T-helper 17 cell (primary cell): ENCODE data around the gene CFAP99. TPM values are rescaled to one million over a fixed set of nuclear protein-coding genes. Genes with fewer than 3 reads are reported as not detected.

Source experiments
- ATAC-seq: fragments of 150-1000 bp; cut with Tn5 transposase; 2 replicates; pipeline ENCODE4 v1.10.0; 2021; ENCODE audit warnings: mild to moderate bottlenecking, moderate library complexity
- DNase-seq, 3 donors: peaks; one replicate each; pipeline versions ENCODE4 v3.0.0 to v3.0.0-alpha.2; 2020 to 2021
- H3K9me3 ChIP-seq: one replicate; pipeline ENCODE4 v1.7.0; 2013; ENCODE audit warnings: low read length, mild to moderate bottlenecking; ENCODE audit not compliant: control insufficient read depth, poor library complexity, severe bottlenecking
- H3K27ac Mint-ChIP-seq: one replicate; pipeline ENCODE4 v1.8.0; 2022; ENCODE audit warnings: mild to moderate bottlenecking, moderate library complexity, mixed read lengths
- H3K27me3 Mint-ChIP-seq: one replicate; pipeline ENCODE4 v1.8.0; 2022; ENCODE audit warnings: mixed read lengths
- H3K36me3 Mint-ChIP-seq: one replicate; pipeline ENCODE4 v1.8.0; 2022; ENCODE audit warnings: low read depth, mixed read lengths
- H3K4me1 Mint-ChIP-seq: one replicate; pipeline ENCODE4 v1.8.0; 2022; ENCODE audit warnings: mild to moderate bottlenecking, mixed read lengths
- H3K4me3 Mint-ChIP-seq: one replicate; pipeline ENCODE4 v1.8.0; 2022; ENCODE audit warnings: mild to moderate bottlenecking, moderate library complexity, mixed read lengths
- total RNA-seq, 4 donors: library from RNA in 2 of 4; stranded (reverse) in 2 of 4; gene quantifications; one replicate each; pipeline ENCODE4 v1.2.3 and lab custom pipeline; 2022 to 2026

The CFAP99 gene
- total RNA-seq, 2 donors from 2014 or later = 0.32 to 0.63 TPM

DNA sequence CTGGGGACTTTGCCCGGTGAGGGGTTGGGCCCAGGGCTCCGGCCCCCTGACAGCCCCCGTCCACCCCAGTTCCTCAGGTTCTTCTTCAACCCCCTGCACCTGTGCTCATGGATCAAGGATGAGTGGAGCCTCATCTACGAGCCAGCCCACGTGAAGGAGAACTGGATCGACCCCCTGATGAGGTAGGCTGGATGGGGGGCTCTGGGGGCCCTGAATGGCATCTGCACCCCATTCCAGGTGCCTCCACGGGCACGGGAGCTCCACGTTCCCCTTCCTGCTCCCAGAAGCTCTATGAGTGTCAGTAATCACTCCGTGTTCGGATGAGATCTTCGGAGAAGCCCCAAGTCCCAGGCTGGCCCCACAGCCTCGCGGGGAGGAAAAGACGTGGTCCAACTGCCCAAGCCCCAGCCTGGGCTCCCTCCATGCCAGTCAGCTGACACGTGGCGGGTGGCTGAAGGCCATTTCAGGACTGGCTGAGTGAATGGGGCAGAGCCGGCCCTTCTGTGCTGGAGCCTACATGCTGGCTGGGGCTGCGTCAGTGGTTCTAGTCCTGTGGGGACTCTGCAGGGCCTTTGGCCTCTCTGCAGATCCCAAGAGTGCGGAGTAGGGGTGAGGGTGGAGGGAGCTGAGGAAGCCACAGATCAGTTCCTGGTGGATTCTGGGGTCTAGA is 24.4 kb downstream of the CFAP99 start:
- ATAC-seq = no peak
- no peaks in the 10 kb centered on the region for H3K36me3 Mint-ChIP-seq

DNA sequence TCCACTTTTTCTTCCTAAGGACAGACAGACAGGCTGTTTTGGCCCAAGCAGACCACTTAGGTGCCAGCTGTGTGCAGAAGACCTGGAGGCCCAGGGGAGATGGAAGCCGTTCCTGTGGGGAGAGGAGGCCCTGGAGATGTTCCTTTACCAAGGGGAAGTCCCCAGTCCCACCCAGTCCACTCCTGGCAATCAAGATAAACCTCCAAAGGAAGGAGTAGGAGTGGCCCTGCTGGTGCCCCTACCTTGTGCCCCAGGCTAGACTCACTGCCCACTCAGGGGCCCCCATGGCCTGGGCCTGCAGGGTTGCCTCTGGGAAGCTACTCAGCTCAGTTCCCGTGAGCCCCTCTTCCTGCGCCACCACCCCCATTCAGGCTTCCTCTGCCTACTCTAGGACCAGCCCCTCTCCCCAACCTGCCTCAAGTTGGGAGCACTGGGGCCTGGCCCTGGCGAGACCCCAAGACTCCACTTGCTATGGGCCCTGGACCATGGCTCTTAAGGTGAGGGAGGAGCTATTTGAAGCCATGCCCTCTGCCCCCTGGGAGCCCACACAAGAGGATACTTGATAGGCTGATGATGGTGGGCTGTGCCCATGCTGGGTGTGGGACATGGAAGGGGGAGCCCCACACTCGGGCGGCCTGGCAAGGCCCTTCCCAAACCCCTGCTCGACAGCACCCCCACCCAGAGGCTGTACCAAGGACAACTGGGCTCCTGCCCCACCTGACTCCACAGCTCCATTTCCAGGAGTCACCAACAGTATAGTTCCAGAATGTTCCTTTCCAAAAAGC is 25.4 kb downstream of the CFAP99 start:
- no peaks in the 10 kb centered on the region for H3K27me3 Mint-ChIP-seq
- H3K36me3 Mint-ChIP-seq = no peaks in the 10 kb centered on the region
- H3K4me1 Mint-ChIP-seq = peaks cover 3% of the 10 kb centered on the region
- no peaks in the 10 kb centered on the region for H3K9me3 ChIP-seq
- DNase-seq = no peak
- no peak overlapping the region for H3K4me3 Mint-ChIP-seq
- H3K27ac Mint-ChIP-seq = no peak overlapping the region
- ATAC-seq = no peak

More for the DNA sequence above, 24.4 kb downstream of the CFAP99 start:
- no peaks in the 10 kb centered on the region for H3K27me3 Mint-ChIP-seq
- H3K4me1 Mint-ChIP-seq = peaks cover 3% of the 10 kb centered on the region
- no peaks in the 10 kb centered on the region for H3K9me3 ChIP-seq
- DNase-seq = no peak
- H3K27ac Mint-ChIP-seq = no peak overlapping the region
- H3K4me3 Mint-ChIP-seq = no peak overlapping the region

DNA sequence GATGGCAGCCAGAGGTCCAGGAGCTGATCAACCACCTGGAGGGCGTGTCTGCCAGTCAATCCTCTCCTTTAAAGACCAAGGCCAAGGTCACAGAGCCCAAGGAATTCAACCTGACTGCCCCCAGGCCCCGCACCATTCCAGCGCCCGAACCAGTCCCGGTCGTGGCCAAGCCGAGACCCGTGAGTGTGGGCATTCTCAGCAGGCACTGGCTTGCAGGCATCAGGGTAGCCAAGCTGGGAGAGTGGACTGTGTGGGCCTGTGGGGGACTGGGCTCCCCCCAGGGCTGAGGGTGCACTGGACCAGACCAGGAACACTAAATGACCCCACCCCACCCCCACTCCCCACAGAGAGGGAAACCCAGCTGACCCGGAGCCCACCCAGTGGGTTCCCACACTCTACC is 26.4 kb downstream of the CFAP99 start:
- no peak for ATAC-seq
- no peak overlapping the region for H3K4me3 Mint-ChIP-seq
- DNase-seq = no peak
- H3K4me1 Mint-ChIP-seq = peaks cover 3% of the 10 kb centered on the region
- H3K27me3 Mint-ChIP-seq = no peaks in the 10 kb centered on the region
- no peaks in the 10 kb centered on the region for H3K36me3 Mint-ChIP-seq
- no peak overlapping the region for H3K27ac Mint-ChIP-seq
- H3K9me3 ChIP-seq = no peaks in the 10 kb centered on the region

DNA sequence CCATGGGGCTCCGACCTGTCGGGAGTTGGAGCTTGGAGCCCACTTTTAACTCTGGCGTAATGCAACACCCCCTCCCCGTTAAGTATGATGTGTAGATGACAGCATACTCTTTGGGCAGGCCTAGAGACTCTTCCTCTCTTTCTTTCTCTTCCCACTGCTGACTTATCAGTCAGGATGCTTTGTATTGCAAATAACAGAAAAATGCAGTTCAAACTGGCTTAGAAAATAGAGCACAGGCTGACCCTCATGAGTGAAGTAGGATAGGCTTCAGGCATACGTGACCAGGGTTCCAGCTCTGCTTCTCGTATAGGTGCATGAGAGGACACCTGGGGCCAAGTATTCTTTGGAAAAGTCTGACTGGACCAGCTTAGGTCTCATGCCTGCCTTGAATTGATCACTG is 26.8 kb downstream of the CFAP99 start:
- Mint-ChIP-seq H3K36me3 (no peaks in the 10 kb centered on the region), H3K27me3 (no peaks in the 10 kb centered on the region), H3K4me1 (peaks cover 3% of the 10 kb centered on the region), H3K4me3 (no peak overlapping the region), H3K27ac (no peak overlapping the region)
- no peaks in the 10 kb centered on the region for H3K9me3 ChIP-seq
- DNase-seq = no peak
- ATAC-seq = no peak

DNA sequence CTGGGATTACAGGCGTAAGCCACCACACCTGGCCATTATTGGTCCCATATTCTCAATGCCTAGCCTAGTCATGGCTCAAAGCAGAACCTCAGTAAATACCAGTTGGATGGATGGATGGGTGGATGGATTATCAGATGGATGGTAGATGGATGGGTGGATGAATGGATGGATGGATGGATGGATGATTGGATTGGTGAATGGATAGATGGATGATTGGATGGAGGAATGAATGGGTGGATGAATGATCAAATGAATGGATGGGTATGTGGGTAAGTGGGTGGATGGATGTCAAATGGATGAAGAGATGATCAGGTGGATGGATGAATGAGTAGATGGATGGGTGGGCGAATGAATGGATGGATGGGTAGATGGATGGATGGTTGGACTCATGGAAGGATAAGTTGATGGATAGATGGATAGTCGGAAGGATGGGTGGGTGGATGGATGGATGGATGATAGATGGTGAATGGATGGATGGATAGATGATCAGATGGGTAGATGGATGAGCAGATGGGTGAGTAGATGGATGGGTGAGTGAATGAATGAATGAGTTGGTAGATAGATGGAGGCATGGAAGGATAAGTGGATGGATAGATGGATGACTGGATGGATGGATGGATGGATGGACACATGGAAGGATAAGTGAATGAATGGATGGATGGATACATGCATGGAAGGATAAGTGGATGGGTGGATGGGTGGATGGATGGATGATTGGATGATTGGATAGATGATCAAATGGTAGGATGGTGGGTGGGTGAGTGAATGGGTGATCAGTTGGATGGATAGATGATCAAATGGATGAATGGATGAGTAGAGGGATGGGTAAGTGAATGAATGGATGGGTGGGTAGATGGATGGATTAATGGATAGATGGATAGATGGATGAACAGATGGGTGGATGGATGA is 28.2 kb downstream of the CFAP99 start:
- ATAC-seq (no peak), DNase-seq (no peak)
- H3K9me3 ChIP-seq = no peaks in the 10 kb centered on the region
- Mint-ChIP-seq H3K27me3 (no peaks in the 10 kb centered on the region), H3K36me3 (no peaks in the 10 kb centered on the region), H3K4me3 (no peak overlapping the region), H3K27ac (no peak overlapping the region), H3K4me1 (no peaks in the 10 kb centered on the region)

DNA sequence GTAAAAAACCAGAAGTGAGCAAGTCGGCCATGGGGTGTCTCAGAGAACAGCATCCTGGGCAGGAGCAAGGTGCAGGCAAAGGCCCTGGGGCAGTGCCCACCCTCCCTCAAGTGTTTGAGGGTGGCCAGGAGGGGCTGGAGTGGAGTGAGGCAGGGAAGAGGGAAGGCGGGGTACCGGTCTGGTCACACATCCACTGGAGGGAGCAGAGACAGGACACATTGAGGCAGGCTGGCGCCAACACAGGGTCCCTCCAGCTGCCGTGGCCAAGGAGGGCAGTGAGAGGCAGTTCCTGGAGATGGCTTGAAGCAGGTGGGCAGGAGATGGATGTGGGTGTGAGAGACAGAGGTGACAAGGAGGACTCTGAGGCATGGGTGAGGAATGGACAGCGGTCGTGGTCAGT is 29.8 kb downstream of the CFAP99 start:
- no peak for DNase-seq
- H3K4me3 Mint-ChIP-seq = no peak overlapping the region

DNA sequence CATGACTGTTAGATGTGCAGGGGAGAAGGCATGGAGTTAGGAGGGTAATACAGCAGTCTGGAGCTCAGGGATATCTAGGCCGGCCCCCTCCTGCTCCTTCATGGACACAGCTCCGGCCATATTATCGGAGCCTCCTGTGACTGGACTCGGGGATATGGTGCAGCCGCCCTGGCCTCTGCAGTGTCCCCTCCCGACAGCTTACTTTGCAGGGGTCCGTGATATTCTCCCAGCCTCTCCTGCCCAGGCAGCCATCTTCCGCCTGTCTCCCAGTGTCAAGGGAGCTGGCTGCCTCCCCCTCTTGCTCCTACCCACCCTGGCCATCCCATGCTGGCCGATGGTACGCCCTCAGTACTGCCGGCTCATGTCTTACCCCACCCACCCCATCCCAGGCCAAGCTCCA is 30.3 kb downstream of the CFAP99 start:
- H3K9me3 ChIP-seq = no peaks in the 10 kb centered on the region
- Mint-ChIP-seq H3K27me3 (no peaks in the 10 kb centered on the region), H3K27ac (no peak overlapping the region), H3K4me1 (no peaks in the 10 kb centered on the region), H3K4me3 (no peak overlapping the region), H3K36me3 (no peaks in the 10 kb centered on the region)
- DNase-seq (no peak), ATAC-seq (no peak)

More for the DNA sequence above, 29.8 kb downstream of the CFAP99 start:
- H3K4me1 Mint-ChIP-seq = no peaks in the 10 kb centered on the region
- H3K27ac Mint-ChIP-seq = no peak overlapping the region
- ATAC-seq = no peak
- H3K27me3 Mint-ChIP-seq = no peaks in the 10 kb centered on the region
- H3K36me3 Mint-ChIP-seq = no peaks in the 10 kb centered on the region
- H3K9me3 ChIP-seq = no peaks in the 10 kb centered on the region

DNA sequence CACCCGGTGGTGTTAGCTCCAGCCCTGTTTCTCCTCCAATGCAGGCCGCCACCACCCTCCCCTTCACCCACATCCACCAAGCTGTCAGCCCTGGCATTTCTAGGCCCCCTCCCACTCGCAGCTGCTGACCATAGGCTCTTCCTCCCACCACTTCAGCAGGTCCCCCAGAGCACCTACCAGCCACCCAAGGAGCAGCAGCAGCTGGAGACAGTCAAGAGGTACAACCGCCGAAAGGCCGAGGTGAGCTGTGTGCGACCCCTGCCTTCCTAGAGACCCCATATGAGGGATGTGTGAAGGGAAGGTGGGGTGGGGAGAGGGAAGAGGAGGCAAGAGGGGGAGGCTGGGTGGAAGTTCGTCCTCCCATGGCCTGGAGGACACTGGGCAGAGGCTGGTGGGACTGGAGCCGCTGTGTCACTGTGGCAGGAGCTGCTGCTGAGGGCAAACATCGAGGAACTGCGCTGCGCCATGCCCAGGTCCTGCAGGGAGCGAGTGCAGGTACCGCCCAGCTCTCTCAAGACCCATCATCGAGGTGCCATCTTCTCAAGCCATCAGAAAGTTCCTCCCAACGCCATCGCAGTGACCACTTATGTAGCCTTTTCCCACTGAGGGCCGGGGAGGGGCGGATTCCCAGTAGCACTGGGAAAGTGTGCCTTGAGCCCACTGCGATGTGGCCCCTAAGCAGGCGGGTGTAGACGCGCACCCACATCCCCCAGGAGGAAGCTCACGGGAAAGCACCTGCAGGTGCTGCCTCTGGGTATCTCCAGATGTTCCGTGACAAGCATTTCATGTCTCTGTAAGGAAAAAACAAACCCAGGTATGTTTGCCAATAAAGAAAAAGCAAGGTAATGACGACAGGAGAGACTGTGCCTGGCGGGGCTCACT is 31.0 kb downstream of the CFAP99 start:
- H3K4me1 Mint-ChIP-seq = no peaks in the 10 kb centered on the region
- H3K4me3 Mint-ChIP-seq = no peak overlapping the region
- no peaks in the 10 kb centered on the region for H3K9me3 ChIP-seq
- ATAC-seq = no peak
- no peak overlapping the region for H3K27ac Mint-ChIP-seq
- H3K36me3 Mint-ChIP-seq = no peaks in the 10 kb centered on the region
- H3K27me3 Mint-ChIP-seq = no peaks in the 10 kb centered on the region
- DNase-seq = no peak

DNA sequence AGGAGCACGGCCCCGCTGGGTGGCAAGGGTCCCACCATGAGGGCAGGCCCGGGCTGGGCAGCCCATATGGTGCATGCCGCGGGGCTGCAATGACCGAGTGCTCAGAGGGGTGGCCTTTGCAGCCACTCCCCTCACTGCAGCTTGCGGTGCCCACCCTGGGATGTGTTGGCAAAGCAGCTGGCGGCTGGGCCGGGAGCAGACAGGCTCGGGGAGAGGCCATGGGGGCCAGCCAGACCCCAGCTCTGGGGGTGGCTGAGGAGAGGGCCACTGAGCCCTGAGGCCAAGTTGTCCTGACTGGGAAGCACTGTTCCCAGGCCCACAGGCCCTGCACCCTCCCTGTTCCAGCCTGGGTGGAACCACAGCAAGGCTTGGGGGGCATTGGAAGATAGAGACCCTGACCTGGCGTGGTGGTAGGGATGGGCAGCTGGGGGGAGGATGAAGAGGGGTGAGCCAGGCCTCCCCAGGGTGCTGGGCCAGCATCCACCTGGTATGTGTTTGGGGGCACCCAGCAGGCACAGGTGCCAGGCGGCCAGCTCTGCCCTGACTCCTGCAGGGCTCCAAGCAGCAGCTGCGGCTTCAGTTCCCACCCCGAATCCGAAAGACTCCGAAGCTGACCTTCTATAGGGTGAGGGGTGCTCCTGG is 31.8 kb downstream of the CFAP99 start:
- ATAC-seq = no peak
- H3K27ac Mint-ChIP-seq = no peak overlapping the region
- no peak overlapping the region for H3K4me3 Mint-ChIP-seq

DNA sequence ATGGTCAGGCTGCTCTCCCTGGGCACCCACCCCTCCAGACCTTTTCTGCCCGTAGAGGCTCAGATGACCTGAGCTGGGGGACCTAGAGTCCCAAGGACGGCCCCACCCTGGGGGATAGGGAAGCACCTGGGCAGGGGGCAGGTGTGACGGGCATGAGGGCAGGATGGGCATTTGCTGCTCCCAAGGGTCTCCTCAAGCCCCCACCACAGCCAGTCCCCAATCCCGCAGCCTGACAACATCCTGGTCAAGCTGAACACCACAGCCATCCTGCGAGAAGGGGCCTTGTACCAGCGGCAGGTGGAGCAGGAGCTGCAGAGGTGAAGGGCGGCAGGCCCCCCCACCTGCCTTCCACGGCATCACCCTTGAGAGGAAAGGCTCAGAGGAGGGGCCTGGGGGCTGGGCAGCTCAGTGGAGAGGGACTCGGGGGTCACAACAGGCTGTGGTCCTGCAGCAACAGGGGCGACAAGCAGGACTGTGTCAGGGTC is 32.3 kb downstream of the CFAP99 start:
- H3K9me3 ChIP-seq = no peaks in the 10 kb centered on the region
- no peak overlapping the region for H3K4me3 Mint-ChIP-seq
- no peaks in the 10 kb centered on the region for H3K4me1 Mint-ChIP-seq
- no peak for ATAC-seq
- no peak overlapping the region for H3K27ac Mint-ChIP-seq
- H3K27me3 Mint-ChIP-seq = no peaks in the 10 kb centered on the region
- DNase-seq = no peak
- H3K36me3 Mint-ChIP-seq = no peaks in the 10 kb centered on the region

More for the DNA sequence above, 31.8 kb downstream of the CFAP99 start:
- H3K9me3 ChIP-seq = no peaks in the 10 kb centered on the region
- Mint-ChIP-seq H3K4me1 (no peaks in the 10 kb centered on the region), H3K36me3 (no peaks in the 10 kb centered on the region), H3K27me3 (no peaks in the 10 kb centered on the region)
- DNase-seq = no peak

DNA sequence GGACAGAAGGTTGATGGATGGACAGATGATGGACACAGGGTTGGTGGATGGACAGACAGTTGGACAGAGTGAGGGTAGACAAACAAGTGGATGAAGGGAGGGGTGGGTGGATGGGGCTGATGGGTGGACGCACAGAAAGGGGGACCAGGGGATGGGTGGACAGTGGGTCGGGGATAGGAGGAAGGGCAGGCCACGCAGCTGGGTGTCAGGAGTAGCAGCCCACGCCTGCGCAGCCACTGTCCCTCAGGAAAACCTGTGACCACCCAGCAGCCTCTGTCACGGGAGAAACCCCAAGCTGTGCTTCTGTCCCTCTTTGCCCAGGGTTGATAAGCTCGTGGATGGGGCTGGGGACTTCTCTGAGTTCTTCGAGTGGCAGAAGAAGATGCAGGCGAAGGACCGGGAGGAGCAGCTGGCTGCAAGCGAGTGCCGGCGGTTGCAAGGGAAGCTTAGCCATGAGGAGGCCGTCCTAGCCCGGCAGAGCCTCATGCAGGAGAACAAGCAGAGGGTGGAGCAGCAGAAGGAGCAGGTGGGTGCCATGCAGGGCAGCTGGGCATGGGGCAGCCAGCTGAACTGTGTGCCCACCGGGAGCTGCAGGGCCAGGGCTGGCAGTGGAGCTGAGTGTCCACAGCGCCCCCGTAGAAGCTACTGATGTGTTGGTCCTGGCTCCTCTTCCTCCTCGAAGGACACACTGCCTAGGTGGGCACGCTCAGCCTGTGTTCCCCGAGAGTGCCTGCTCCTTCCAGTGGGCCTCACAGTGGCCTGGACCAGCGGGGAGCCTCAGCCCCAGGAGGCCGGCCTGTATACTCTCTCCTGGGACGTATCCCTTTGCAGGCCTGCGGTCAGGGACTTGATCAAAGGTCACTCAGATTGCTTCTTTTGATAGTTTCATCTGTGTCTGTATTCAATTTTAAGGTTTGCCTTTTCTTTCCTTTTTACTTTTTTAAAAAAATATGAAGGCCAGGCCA is 33.3 kb downstream of the CFAP99 start:
- ATAC-seq = no peak
- DNase-seq = no peak
- Mint-ChIP-seq H3K27ac (no peak overlapping the region), H3K4me1 (no peaks in the 10 kb centered on the region), H3K27me3 (no peaks in the 10 kb centered on the region), H3K4me3 (no peak overlapping the region), H3K36me3 (no peaks in the 10 kb centered on the region)
- H3K9me3 ChIP-seq = no peaks in the 10 kb centered on the region
